H9 (cell line): ENCODE results near the gene SLC6A3. TPM values are rescaled to one million over a fixed set of nuclear protein-coding genes. Genes with fewer than 3 reads are reported as not detected.

Source experiments
- DNase-seq: peaks from one replicate; pipeline ENCODE4 v3.0.0-alpha.2; 2017
- H2AFZ ChIP-seq: one replicate; pipeline ENCODE4 v1.6.1; 2013; ENCODE audit warnings: mild to moderate bottlenecking, low read length, control low read depth, moderate library complexity
- H2AK5ac ChIP-seq: 2 replicates; pipeline ENCODE4 v1.6.1; 2013; ENCODE audit warnings: low read length, control low read depth, mixed read lengths; ENCODE audit not compliant: insufficient read length
- H2BK120ac ChIP-seq: one replicate; pipeline ENCODE4 v1.6.1; 2013; ENCODE audit warnings: low read depth, mild to moderate bottlenecking, low read length, control low read depth, inconsistent platforms; ENCODE audit not compliant: poor library complexity, severe bottlenecking
- H2BK12ac ChIP-seq: 2 replicates; pipeline ENCODE4 v1.6.1; 2013; ENCODE audit warnings: low read length, control low read depth, mixed read lengths, low read depth; ENCODE audit not compliant: insufficient read length
- H2BK15ac ChIP-seq: 2 replicates; pipeline ENCODE4 v1.6.1; 2013; ENCODE audit warnings: low read depth, low read length, control low read depth
- H2BK20ac ChIP-seq: one replicate; pipeline ENCODE4 v1.6.1; 2013; ENCODE audit warnings: low read depth, mild to moderate bottlenecking, low read length, control low read depth, inconsistent platforms; ENCODE audit not compliant: poor library complexity, severe bottlenecking
- H2BK5ac ChIP-seq: 2 replicates; pipeline ENCODE4 v1.6.1; 2013; ENCODE audit warnings: low read length, control low read depth, mixed read lengths; ENCODE audit not compliant: insufficient read length
- H3K14ac ChIP-seq: 2 replicates; pipeline ENCODE4 v1.6.1; 2013; ENCODE audit warnings: low read length, control low read depth; ENCODE audit not compliant: insufficient read depth
- H3K18ac ChIP-seq: 2 replicates; pipeline ENCODE4 v1.6.1; 2013; ENCODE audit warnings: low read depth, mild to moderate bottlenecking, mixed read lengths, low read length, control low read depth; ENCODE audit not compliant: insufficient read length
- H3K23ac ChIP-seq: 2 replicates; pipeline ENCODE4 v1.6.1; 2013; ENCODE audit warnings: low read length, control low read depth, mixed read lengths, low read depth; ENCODE audit not compliant: insufficient read length
- H3K23me2 ChIP-seq: 2 replicates; pipeline ENCODE4 v1.6.1; 2013; ENCODE audit warnings: low read depth, mild to moderate bottlenecking, mixed read lengths, low read length, control low read depth; ENCODE audit not compliant: insufficient read length, poor library complexity, severe bottlenecking
- H3K27ac ChIP-seq: 2 replicates; pipeline ENCODE4 v1.5.1; 2013; ENCODE audit warnings: low read length, control low read depth, mixed read lengths, low read depth; ENCODE audit not compliant: insufficient read length
- H3K27me3 ChIP-seq: 2 replicates; pipeline ENCODE4 v1.6.1; 2013; ENCODE audit warnings: low read length, control low read depth, inconsistent platforms; ENCODE audit not compliant: insufficient read depth
- H3K4ac ChIP-seq: 2 replicates; pipeline ENCODE4 v1.6.1; 2013; ENCODE audit warnings: low read depth, mild to moderate bottlenecking, control low read depth, inconsistent platforms, low read length, moderate library complexity
- H3K4me1 ChIP-seq: 2 replicates; pipeline ENCODE4 v1.6.1; 2013; ENCODE audit warnings: low read length, control low read depth, inconsistent platforms; ENCODE audit not compliant: insufficient read depth
- H3K4me2 ChIP-seq: 2 replicates; pipeline ENCODE4 v1.6.1; 2013; ENCODE audit warnings: low read length, control low read depth, mixed read lengths; ENCODE audit not compliant: insufficient read length, insufficient read depth
- H3K56ac ChIP-seq: 2 replicates; pipeline ENCODE4 v1.6.1; 2013; ENCODE audit warnings: low read depth, mild to moderate bottlenecking, mixed read lengths, low read length, control low read depth; ENCODE audit not compliant: insufficient read length
- H3K79me1 ChIP-seq: 2 replicates; pipeline ENCODE4 v1.6.1; 2013; ENCODE audit warnings: low read depth, mild to moderate bottlenecking, moderate library complexity, low read length, control low read depth, inconsistent platforms; ENCODE audit not compliant: insufficient read depth, poor library complexity, severe bottlenecking
- H3K79me2 ChIP-seq: 2 replicates; pipeline ENCODE4 v1.6.1; 2013; ENCODE audit warnings: low read length, control low read depth, inconsistent platforms; ENCODE audit not compliant: insufficient read depth
- H3K9ac ChIP-seq: 2 replicates; pipeline ENCODE4 v1.6.1; 2013; ENCODE audit warnings: low read length, control low read depth, mixed read lengths; ENCODE audit not compliant: insufficient read length; ENCODE audit errors: extremely low read depth
- H3K9me3 ChIP-seq: one replicate; pipeline ENCODE4 v1.6.1; 2013; ENCODE audit warnings: low read depth, low read length, inconsistent platforms; ENCODE audit not compliant: control insufficient read depth
- H3T11ph ChIP-seq: one replicate; pipeline ENCODE4 v1.6.1; 2013; ENCODE audit warnings: mild to moderate bottlenecking, low read length, control low read depth, inconsistent platforms
- H4K20me1 ChIP-seq: one replicate; pipeline ENCODE4 v1.6.1; 2013; ENCODE audit not compliant: control insufficient read depth, insufficient read length, insufficient read depth
- H4K5ac ChIP-seq: 2 replicates; pipeline ENCODE4 v1.6.1; 2013; ENCODE audit warnings: low read depth, mild to moderate bottlenecking, mixed read lengths, low read length, control low read depth; ENCODE audit not compliant: insufficient read length
- H4K8ac ChIP-seq: replicated peaks from 2 replicates; pipeline ENCODE4 v1.6.1; 2013; ENCODE audit warnings: low read length, control low read depth, mixed read lengths, low read depth; ENCODE audit not compliant: insufficient read length
- H4K91ac ChIP-seq: 2 replicates; pipeline ENCODE4 v1.6.1; 2013; ENCODE audit warnings: low read depth, mild to moderate bottlenecking, moderate library complexity, mixed read lengths, low read length, control low read depth; ENCODE audit not compliant: insufficient read length
- H3K27ac Mint-ChIP-seq, 3 experiments: 2 replicates in 2 of 3; 3 replicates in 1 of 3; pipeline ENCODE4 v1.8.0; 2020 to 2021; ENCODE audit warnings: mixed read lengths in 3 of 3, mild to moderate bottlenecking in 1 of 3, moderate library complexity in 1 of 3
- H3K27me3 Mint-ChIP-seq: 2 replicates; pipeline ENCODE4 v1.8.0; 2021; ENCODE audit warnings: low read depth, mild to moderate bottlenecking, moderate library complexity, mixed read lengths
- H3K36me3 Mint-ChIP-seq, 3 experiments: 2 replicates in 2 of 3; 3 replicates in 1 of 3; pipeline ENCODE4 v1.8.0; 2020 to 2021; ENCODE audit warnings: low read depth in 3 of 3, mixed read lengths in 3 of 3; ENCODE audit not compliant: insufficient read depth in 1 of 3
- H3K4me1 Mint-ChIP-seq, 2 experiments: 2 replicates each; pipeline ENCODE4 v1.8.0; 2020; ENCODE audit warnings: mixed read lengths in 2 of 2
- H3K4me3 Mint-ChIP-seq, 2 experiments: 2 replicates in 1 of 2; 3 replicates in 1 of 2; pipeline ENCODE4 v1.8.0; 2020 to 2021; ENCODE audit warnings: mild to moderate bottlenecking in 2 of 2, mixed read lengths in 2 of 2, moderate library complexity in 1 of 2
- H3K9me3 Mint-ChIP-seq, 2 experiments: 2 replicates in 1 of 2; 3 replicates in 1 of 2; pipeline ENCODE4 v1.8.0; 2020; ENCODE audit warnings: mild to moderate bottlenecking in 2 of 2, mixed read lengths in 2 of 2, moderate library complexity in 1 of 2
- CTCF ChIP-seq: fragments of 200-600 bp; sonication (generic); conservative IDR thresholded peaks from 3 replicates; pipeline ENCODE4 v1.8.0; 2021; ENCODE audit warnings: antibody characterized with exemption, mild to moderate bottlenecking
- WGBS: extraction: QIAGEN DNeasy Blood & Tissue Kit; methylation state at CpG from one replicate; pipeline ENCODE4 v1.1.7; 2013; ENCODE audit warnings: missing lambda C conversion rate, low lambda C conversion rate, mixed read lengths; ENCODE audit not compliant: insufficient read length; ENCODE audit errors: extremely low coverage; 5-methylcytosine and 5-hydroxymethylcytosine counted together
- total RNA-seq: library from RNA; stranded (reverse); gene quantifications from 2 replicates; pipeline ENCODE4 v1.2.1, GENCODE V29; 2021

Gene SLC6A3
- total RNA-seq, 1 experiment from 2014 or later, result 0.61 TPM

GRCh38 chr5:1490376-1490775 is 45.1 kb upstream of the SLC6A3 start:
- no peak for DNase-seq
- no CpG with 5 or more reads among the region's 12 CpGs for WGBS
- Histone ChIP-seq H2BK12ac (no peak overlapping the region), H2AK5ac (no peak overlapping the region), H3K14ac (no peak overlapping the region), H3K18ac (no peak overlapping the region), H2BK15ac (no peak overlapping the region), H3K27ac (no peak overlapping the region), H2BK20ac (no peak overlapping the region), H3K9me3 (no peaks in the 10 kb centered on the region), H3K4ac (no peak overlapping the region), H4K8ac (no peak overlapping the region), H4K5ac (no peak overlapping the region), H3K79me2 (0 out of 2 replicates have a peak, but pooled peaks cover 2% of the 10 kb centered on the region), H3K79me1 (no peaks in the 10 kb centered on the region), H3K9ac (no peak overlapping the region), H3K23me2 (no peaks in the 10 kb centered on the region), H3T11ph (no peak overlapping the region), H4K20me1 (peaks cover 2% of the 10 kb centered on the region), H3K27me3 (no peaks in the 10 kb centered on the region), H2BK5ac (no peak overlapping the region), H3K23ac (no peak overlapping the region), H3K4me2 (no peak overlapping the region), H3K56ac (no peak overlapping the region), H4K91ac (no peak overlapping the region), H2BK120ac (no peak overlapping the region), H2AFZ (no peak overlapping the region), H3K4me1 (no peaks in the 10 kb centered on the region)
- Mint-ChIP-seq H3K27ac (peak overlapping the region in 2 of 3 experiments; percentile 53 to 90; a peak in 3 of 7 replicates), H3K27me3 (no peaks in the 10 kb centered on the region), H3K4me1 (no peaks in the 10 kb centered on the region), H3K9me3 (no peaks in the 10 kb centered on the region), H3K4me3 (no peak overlapping the region), H3K36me3 (peaks cover 42 to 95% (median 94%) of the 10 kb centered on the region in 3 experiments; a peak in 6 of 7 replicates)
- no peak for TF ChIP-seq CTCF
